Measurements from ENCODE around the gene GPC5.
"Not testable (repeated sequence)": the region's sequence is repeated elsewhere in the genome, so short reads cannot be mapped to it uniquely, and the experiment has no call there.

The GPC5 gene

DNA sequence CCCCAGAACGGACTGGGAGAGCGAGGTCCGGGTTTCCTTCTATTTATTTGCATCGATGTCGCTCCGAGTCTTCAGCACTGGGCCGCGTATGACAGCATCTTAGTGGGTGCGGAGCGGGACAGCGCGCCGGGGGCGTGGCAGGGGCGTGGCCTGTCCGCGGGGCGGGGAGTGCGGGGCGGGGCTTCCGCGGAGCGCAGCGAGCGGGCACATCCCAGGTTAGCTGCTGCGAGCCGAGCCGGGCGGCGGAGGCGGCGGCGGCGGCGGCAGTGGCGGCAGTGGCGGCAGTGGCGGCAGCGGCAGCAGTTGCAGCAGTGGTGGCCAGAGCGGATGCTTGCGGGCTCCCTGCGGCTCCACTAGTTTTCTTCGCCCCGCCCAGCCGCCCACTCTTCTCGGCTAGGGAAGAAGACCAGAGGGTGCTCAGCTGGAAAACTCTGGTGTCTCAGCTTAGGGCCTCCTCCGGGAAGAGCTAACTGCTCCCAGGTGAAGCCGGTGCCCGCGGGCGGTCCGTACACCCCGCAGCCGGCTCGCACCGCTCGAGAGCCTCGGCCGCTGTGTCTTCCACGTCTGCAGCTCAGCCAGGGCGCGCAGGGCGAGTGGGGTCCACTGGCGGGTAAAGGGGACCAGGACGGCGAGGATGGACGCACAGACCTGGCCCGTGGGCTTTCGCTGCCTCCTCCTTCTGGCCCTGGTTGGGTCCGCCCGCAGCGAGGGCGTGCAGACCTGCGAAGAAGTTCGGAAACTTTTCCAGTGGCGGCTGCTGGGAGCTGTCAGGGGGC lies at the start of gene GPC5:
Gene GPC5, plus strand, starts transcription at position 209 of the 776 bp plus-strand sequence.
- peak; percentile 90 for DNase-seq

GRCh38 chr13:91348906-91349435 lies 49.5 kb upstream of the GPC5 start:
- DNase-seq = peak; percentile 96

DNA sequence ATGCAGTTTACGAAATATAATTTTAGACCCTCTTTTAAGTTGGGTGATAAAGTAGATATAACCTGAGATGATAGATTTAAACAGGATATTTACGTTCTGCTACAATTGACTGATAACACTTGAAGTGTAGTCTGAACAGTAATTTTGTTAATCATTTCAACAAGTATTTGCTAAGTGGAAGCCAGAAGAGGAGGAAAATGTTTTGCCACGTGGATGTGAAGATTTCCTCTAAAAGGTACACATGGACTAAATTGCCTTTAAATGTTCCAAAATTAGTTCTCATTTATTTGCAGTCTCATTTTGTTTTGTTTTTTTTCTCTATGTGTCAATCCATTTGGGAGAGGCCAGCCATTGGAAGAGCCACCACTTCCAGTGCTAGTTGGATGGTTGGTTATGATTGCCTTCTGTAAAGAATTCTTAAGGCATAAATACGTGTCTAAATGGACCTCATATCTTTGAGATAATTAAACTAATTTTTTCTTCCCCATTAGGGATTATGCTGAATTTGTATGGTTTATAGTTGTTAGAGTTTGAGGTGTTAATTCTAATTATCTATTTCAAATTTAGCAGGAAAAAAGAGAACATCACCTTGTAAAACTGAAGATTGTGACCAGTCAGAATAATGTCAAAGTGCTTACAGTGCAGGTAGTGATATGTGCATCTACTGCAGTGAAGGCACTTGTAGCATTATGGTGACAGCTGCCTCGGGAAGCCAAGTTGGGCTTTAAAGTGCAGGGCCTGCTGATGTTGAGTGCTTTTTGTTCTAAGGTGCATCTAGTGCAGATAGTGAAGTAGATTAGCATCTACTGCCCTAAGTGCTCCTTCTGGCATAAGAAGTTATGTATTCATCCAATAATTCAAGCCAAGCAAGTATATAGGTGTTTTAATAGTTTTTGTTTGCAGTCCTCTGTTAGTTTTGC lies 48.2 kb upstream of the GPC5 start:
- DNase-seq = no peak

DNA sequence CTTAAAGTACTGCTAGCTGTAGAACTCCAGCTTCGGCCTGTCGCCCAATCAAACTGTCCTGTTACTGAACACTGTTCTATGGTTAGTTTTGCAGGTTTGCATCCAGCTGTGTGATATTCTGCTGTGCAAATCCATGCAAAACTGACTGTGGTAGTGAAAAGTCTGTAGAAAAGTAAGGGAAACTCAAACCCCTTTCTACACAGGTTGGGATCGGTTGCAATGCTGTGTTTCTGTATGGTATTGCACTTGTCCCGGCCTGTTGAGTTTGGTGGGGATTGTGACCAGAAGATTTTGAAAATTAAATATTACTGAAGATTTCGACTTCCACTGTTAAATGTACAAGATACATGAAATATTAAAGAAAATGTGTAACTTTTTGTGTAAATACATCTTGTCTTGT lies 47.3 kb upstream of the GPC5 start:
- no peak for DNase-seq

- no peak for DNase-seq
These were observed 46.4 kb upstream of the GPC5 start for GRCh38 chr13:91351980-91352379.

DNA sequence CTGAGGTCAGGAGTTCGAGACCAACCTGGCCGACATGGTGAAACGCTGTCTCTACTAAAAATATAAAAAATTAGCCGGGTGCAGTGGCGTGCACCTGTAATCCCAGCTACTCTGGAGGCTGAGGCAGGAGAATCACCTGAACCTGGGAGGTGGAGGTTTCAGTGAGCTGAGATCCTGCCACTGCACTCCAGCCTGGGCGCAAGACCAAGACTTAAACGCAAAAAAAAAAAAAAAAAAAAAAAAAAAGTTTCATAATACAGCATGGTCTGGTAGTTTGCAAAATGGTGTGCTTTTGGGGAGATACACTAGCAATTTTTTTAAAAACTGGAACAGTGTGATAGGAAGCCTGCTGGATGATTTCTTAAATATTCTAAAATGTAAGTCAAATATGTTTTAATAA lies 45.5 kb upstream of the GPC5 start:
- DNase-seq = not testable (repeated sequence)

- no peak for DNase-seq
These were observed 44.9 kb upstream of the GPC5 start for GRCh38 chr13:91353494-91353893.

DNA sequence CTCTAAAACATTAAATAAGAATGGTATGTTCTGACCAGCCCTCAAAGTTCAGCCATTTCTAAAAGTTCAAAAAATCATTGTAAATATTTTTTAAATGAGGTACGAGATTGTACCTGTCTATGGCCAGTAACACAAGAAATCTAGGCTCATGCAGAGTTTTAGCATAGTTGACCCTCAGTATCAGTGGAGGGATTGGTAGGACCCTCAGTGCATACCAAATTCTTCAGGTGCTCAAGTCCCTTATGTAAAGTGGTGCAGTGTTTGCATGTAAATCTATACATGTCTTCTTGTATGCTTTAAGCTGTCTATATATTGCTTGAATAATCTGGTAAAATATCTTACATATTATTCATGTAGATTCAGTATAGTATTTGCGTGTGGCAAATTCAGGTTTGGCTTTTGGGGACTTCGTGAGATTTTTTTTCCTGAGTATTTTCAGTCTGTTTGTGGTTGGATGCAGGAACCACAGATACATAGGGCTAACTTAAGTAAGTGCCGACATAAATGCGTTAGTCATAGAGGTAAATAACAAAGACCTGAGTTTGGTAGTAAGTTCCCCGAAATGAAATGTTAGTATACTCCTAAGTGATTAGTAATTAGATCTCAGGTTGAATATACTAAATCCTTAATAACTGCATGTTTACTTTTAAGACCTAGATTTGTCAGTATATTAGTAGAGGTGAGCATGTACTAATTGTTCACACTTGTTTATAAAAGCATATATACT lies 43.2 kb upstream of the GPC5 start:
- DNase-seq = no peak

DNA sequence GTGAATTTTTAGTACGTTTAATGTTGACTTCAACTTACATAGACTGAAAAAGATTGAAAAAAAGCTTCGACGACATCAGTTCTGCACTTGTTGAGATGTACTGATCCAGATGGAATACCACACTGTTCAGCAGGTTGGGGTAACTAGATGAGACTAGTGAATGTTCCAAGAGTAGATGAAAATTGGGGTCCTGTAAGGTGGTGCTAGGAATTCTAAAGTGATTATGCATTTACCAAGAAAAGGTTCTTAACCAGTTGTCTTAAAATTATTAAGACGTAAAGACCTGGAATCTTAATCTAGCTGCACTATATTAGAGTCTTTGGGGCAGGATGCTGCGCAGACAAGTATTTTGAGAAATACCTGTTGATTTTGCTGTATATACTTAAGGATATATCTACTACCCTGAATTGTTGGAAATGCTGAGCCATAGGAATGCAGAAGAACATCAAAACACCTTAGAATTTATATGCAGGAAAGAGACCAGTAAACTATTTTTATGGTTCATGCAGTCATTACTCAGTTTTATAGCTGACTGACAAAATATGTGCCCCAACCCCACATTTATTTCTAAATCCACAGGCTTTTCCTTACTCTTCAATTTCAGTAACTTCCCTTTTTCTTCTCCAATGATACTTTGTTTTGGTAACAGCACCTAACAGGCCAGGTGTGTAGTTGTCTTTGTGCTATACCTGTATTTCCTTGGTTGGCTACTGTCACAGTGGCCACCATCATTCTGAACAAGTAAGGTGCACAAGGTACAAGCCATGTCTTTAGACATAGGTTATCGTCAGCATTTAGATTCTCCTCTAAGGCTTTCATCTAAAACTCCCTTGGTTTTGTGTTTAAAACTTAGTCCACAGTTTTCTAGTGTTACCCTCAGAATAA lies 42.4 kb upstream of the GPC5 start:
- DNase-seq = no peak

DNA sequence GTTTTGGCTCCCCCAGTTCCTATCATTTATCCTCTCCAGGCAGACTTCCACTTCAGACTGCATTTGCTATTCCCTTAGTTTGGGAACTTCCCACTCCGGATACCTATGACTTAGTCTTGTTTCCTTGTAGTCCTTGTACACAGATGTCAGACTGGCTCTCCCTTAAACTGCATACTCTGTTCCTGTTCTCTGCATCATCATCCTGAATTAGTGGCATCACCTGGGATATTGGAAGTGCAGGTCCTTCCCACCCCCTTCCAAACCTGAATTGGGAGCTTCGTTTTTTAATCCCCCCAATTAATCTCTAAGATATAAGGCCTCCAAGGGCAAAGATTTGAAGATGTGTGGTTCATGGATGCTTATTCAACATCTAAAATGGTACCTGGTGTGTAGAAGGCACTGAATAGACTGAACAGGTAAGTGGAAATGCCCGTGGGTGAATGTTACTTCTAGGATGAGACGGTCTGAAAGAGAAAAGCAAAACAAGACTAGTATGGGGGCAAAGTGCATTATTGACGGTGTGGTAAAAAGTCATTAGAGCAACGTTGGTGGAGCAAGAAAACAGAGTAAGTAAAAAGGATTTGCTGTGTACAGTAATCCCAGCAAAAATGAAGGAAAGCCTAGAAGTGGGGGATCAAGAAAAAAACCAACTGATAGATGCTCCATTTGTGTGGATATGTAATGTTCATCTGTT lies 41.4 kb upstream of the GPC5 start:
- DNase-seq = no peak

DNA sequence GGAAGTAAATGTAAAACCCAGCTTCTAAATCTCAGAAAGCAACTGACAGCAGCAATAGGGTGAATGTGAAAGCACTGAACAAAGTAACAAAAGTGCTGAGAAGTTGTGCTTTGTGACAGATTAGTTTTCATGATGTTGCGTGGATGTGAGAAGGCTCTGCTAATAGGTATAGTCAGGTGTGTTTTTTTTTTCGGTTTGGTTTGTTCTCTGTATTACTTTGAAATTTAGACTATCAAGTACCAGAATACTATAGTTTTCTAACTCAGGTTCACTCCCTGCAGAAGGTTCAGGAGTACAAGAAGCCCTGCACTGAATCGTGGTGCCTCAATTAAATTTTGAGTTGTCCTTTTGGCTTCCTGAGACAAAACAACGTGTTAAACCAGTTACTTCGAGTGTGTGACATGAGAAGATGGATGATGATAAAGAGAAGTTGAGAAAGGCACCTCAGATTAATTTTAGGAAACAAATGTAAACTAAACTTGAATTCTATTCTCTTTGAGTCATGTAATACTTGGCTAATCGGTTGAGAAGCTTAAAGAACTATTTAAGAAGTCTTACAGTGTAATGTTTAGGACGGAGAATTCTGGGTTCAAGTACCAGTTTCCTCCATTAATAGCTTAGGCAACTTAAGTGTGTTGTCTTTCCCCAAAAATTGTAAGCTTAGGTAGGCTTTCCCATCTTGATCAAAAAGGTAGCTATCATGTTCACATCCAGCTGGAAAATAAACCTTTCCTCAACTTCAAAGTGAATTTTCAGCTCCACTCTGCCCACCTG lies 40.6 kb upstream of the GPC5 start:
- DNase-seq = no peak

DNA sequence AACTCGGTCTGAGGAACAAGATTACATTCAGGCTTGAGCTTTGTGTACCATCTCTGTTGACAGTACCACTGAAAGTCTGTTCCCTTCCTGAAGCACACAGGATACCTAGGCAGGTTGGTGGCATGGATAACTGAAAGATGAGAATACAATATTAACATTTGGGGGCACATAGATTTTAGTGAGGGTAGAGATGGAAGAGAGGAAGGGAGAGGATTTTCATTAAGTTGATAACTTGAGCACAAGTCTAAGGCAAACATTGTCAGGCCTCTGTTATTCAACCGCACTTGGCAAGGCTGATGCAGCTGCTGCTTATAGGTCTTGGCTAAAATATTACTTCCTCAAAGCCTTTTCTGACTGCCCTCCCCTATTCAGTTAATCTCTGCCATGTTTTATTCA lies 40.0 kb upstream of the GPC5 start:
- DNase-seq = no peak

GRCh38 chr13:91359111-91359510 lies 39.3 kb upstream of the GPC5 start:
- DNase-seq = no peak

GRCh38 chr13:91359631-91360030 lies 38.8 kb upstream of the GPC5 start:
- no peak for DNase-seq

GRCh38 chr13:91360246-91360751 lies 38.1 kb upstream of the GPC5 start:
- no peak for DNase-seq

- DNase-seq = no peak
These were observed 36.6 kb upstream of the GPC5 start for GRCh38 chr13:91361755-91362271.

GRCh38 chr13:91362908-91363307 lies 35.5 kb upstream of the GPC5 start:
- no peak for DNase-seq

DNA sequence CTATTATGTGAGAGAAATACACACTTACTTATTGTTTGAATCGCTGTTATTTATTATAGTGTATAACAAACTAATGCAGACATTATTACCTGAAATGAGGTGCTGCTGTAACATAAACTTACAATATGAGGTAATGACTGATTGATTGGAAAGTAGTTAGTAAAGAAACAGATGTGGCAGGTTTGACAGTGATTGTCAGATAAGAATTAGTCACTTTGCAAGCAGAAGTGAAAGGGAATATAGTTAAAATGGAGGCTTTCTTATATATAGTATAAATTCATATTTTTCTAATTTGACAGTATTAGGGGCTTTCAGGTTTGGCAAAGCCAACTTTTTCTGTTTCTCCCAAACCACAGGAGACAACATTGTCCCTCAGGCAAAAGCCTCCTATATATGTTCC lies 30.3 kb upstream of the GPC5 start:
- DNase-seq = no peak

GRCh38 chr13:91368676-91369440 lies 29.6 kb upstream of the GPC5 start:
- no peak for DNase-seq

All from stimulated activated CD8-positive, alpha-beta memory T cell treated with anti-CD3 and anti-CD28 coated beads, Interleukin-4, amount 100 ng/mL, for 48 hours (primary cell).